GM21360 (cell line): ENCODE measurements around the gene TCERG1.
A peak's percentile ranks its signal among the peaks of the same experiment; 100 is the strongest.
"Not testable (repeated sequence)": the region's sequence is repeated elsewhere in the genome, so short reads cannot be mapped to it uniquely, and the experiment has no call there.

Experiments
- ATAC-seq: cut with Tn5 transposase; IDR thresholded peaks from one replicate; pipeline ENCODE4 v1.9.1; 2021; ENCODE audit warnings: mild to moderate bottlenecking, moderate library complexity; ENCODE audit not compliant: unreplicated experiment

TCERG1 gene

GRCh38 chr5:146519554-146519953 lies 72.4 kb downstream of the TCERG1 start:
- no peak for ATAC-seq

- no peak for ATAC-seq
Measured at GRCh38 chr5:146520731-146521130, 73.6 kb downstream of the TCERG1 start.

GRCh38 chr5:146521403-146522106 lies 74.4 kb downstream of the TCERG1 start:
- ATAC-seq, result no peak

DNA sequence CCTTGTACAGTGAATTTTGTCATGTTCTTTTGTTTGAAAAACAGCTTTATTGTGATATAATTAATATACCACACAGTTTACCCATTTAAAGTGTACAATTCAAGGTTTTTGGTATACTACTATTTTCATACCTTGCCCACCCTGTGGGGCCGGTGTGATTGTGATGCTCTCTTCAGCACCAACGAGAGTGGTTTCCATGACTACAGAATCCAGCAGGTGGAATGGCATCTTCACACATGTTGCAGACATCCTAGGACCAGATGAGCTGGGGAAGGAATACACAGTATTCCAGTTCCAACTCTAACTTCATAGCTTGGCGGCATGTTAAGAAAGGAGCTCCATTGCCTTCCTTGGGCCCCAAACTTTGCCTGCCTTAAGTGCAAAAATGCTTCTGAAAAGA lies 76.6 kb downstream of the TCERG1 start:
- no peak for ATAC-seq

GRCh38 chr5:146527785-146528184 lies 80.7 kb downstream of the TCERG1 start:
- ATAC-seq, result no peak

DNA sequence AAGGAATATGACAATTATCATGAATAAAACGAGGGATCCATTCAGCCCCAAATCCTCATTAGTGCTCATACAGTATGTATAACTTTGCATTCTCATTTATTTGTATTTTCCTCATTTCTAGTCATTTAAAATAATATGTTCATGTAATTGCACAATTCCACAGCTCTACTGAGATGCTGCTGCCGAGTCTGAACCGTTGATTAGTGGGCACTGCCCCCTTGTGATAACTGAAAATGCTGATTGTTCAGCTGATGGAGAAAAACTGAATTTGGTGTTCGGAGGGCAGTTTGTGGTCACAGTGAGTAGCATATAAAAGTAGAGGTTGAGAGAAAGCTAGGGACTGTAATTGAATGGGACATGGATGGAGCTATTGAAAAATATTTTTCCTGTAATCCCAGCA lies 81.1 kb downstream of the TCERG1 start:
- no peak for ATAC-seq

DNA sequence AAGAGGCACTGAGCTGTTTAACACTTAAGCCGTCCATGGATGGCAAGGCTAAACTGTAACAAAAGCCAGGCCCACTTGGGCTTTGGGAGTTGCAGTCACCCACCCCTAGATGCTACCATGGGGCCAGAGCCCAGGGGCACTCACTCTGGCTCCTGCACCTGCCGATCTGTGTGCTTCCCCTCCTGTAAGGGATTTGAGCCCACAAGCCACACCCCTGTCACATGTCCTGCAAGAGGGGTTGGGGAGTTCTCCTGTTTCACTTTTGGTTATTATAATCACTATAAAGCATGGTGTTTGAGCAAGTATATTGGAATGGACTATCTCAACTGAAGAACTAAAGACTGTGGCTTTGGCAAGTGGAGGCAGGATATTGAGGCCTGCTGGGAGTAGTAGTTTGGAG lies 82.9 kb downstream of the TCERG1 start:
- peak; percentile 49 for ATAC-seq

GRCh38 chr5:146533260-146533857 lies 86.2 kb downstream of the TCERG1 start:
- peak; percentile 98 for ATAC-seq

GRCh38 chr5:146533882-146534281 lies 86.7 kb downstream of the TCERG1 start:
- ATAC-seq, result no peak

GRCh38 chr5:146538432-146538831 lies 91.3 kb downstream of the TCERG1 start:
- ATAC-seq, result no peak

DNA sequence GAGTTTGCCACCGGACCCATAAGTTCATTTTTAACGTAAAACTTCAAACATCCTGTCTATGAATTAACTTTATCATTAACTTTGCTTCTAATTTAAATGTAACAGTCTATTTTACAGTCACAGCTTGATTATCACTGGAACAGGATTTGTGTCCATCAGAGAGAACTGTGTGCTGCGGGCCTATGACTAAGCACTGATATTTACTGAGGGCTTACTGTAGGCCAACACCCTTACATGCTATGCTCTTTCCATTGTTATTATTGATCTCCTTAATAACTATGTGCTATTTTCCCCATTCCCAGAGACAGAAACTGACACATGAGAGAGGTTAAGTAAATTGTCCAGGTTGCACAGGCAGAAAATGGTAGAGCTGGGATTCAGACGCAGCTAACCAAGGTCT lies 92.8 kb downstream of the TCERG1 start:
- ATAC-seq, result no peak

DNA sequence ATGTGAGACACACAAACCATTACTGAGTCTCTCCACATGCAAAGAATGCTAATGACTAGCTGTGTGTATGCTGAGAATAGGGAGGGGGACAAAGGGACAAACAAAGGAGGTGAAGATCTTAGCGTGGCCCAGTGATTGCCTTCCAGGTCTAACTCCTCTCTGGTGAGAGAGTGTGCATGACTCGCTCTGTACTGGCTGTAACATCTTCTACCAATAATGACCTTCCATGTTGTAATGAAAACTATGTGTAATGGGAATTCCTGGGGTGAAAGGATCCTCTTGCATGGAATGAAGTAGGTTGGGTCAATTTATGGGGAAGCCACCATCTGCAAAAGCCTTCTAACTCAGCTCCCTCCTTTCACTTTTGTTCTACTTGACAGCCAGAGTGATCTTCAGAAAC lies 93.3 kb downstream of the TCERG1 start:
- no peak for ATAC-seq

GRCh38 chr5:146541958-146542849 lies 95.1 kb downstream of the TCERG1 start:
- peak; percentile 99 for ATAC-seq

- ATAC-seq, result no peak
Measured at GRCh38 chr5:146544232-146544631, 97.1 kb downstream of the TCERG1 start.

DNA sequence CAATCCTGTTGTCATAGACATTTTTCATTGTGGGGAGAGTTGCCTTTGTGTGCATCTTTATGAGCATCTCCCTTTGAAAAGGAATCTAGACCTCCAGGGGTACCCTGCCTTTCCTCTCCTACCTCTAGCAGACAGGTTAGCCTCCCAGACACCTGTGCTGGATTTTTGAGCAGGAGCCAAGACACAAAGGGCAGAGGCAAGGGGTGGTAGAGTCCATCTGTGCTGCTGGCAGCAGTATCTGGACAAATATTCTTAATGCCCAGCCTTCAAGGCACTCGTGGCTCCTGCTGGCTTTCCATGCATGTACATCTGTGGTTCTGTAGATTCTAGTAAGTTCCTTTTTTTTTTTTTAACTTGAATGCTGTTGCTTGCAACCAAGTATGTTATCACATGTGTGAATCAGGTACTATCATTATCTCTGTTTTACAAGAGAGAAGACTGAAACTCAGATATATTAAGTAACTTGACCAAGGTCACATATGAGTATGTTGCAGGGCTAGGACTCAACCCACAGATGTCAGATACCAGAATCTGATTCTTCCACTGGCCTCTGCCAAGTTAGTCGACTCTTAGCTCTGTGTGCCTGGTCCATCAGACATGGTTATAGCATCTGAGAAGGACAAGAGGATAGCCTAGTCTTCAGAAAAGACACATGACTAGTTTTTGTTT lies 101.8 kb downstream of the TCERG1 start:
- no peak for ATAC-seq

DNA sequence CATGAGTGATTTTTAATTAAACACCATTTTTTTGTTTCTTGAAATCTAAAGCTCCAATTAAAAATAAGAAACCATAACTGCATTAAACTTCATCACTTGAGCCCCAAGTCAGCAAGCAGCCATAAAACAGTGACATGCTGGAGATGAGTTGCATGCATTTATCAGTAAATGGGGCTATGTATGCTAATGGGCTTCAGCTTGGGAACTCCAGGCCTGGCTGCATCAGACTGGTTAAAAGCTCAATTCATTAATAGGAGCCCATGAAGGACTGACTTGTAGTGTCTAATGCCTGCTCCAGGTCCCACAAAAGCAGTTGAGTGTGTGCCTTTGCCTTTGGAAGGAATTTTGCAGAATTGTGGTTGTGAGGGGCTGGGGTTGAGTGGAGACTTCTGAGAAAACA lies 102.5 kb downstream of the TCERG1 start:
- ATAC-seq, result no peak

DNA sequence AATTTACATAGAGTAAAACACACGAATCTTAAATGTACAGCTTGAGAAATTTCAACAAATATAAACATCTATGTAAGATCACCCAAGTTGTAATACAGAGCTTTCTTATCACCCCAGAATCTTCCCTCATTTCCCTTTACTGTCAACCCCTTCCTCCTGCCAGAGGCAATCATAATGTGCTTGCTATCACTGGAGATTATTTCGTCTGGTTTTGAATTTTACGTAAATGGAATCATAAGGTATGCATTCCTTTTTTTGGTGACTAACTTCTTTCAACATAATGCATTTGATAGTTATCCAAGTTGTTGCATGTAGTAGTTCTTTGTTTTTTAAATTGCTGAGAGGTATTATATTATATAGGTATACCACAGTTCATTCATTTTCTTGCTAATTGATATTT lies 106.3 kb downstream of the TCERG1 start:
- ATAC-seq, result no peak

- not testable (repeated sequence) for ATAC-seq
Measured at GRCh38 chr5:146556884-146557283, 109.8 kb downstream of the TCERG1 start.

DNA sequence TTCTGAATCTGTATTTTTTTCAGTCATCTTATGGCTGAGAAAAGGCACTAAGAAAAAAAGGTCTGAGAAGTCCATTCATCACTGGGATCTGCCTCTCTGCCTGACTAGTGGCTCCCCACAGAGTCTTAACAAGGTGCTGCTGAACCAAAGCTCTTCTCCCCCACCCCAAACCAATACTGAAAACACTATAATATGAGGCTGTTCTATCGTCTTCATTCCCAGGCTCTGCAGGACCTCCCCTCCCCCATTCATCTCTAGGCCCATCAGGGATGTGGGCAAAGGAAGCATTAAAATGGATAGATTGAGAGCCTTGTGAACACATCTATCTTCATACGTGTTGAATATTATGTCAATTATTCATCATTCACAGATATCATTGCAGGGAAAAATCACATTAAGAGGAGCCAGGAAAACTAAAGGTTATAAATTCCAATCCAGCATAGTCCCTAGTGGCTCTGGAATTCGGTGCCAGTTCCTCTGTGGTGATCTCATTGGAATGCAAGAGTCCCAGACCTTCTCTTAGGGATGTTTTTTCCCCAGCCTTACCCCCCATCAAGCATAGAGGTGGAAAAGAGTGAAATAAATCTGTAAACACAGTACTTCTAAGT lies 113.2 kb downstream of the TCERG1 start:
- no peak for ATAC-seq
